HG03103 (cell line): Measurements from ENCODE around the gene LILRB3.
"Not testable (repeated sequence)": the region's sequence is repeated elsewhere in the genome, so short reads cannot be mapped to it uniquely, and the experiment has no call there.

Source experiments
- ATAC-seq: cut with Tn5 transposase; IDR thresholded peaks from one replicate; pipeline ENCODE4 v1.9.1; 2021; ENCODE audit warnings: low read depth; ENCODE audit not compliant: unreplicated experiment

Gene LILRB3

GRCh38 chr19:54222474-54223276, at the start of gene LILRB3:
TSS of gene LILRB3 (minus strand) at chr19:54223007. CDS start at chr19:54222976, 31 bp downstream.
- not testable (repeated sequence) for ATAC-seq

- not testable (repeated sequence) for ATAC-seq
These were observed 49.4 kb upstream of the LILRB3 start for GRCh38 chr19:54272181-54272580.

GRCh38 chr19:54271587-54271986, 48.8 kb upstream of the LILRB3 start:
- ATAC-seq: not testable (repeated sequence)

GRCh38 chr19:54271106-54271505, 48.3 kb upstream of the LILRB3 start:
- no peak for ATAC-seq

- no peak for ATAC-seq
These were observed 46.1 kb upstream of the LILRB3 start for GRCh38 chr19:54268936-54269335.

- ATAC-seq: no peak
These were observed 43.3 kb upstream of the LILRB3 start for GRCh38 chr19:54266133-54266532.

- no peak for ATAC-seq
These were observed 39.7 kb upstream of the LILRB3 start for GRCh38 chr19:54262470-54262869.

GRCh38 chr19:54262066-54262465, 39.3 kb upstream of the LILRB3 start:
- no peak for ATAC-seq

GRCh38 chr19:54257116-54257480, 34.3 kb upstream of the LILRB3 start, which contains the start of gene LILRB5:
TSS of gene LILRB5 (minus strand) at chr19:54257273. CDS start at chr19:54257193, 80 bp downstream.
- no peak for ATAC-seq

- ATAC-seq: no peak
These were observed 33.7 kb upstream of the LILRB3 start for GRCh38 chr19:54256250-54257115.

- no peak for ATAC-seq
These were observed 32.4 kb upstream of the LILRB3 start for GRCh38 chr19:54255105-54255775.

- ATAC-seq: no peak
These were observed 31.5 kb upstream of the LILRB3 start for GRCh38 chr19:54254195-54254906.

GRCh38 chr19:54253331-54254194, 30.8 kb upstream of the LILRB3 start:
- no peak for ATAC-seq

- ATAC-seq: no peak
These were observed 30.0 kb upstream of the LILRB3 start for GRCh38 chr19:54252845-54253244.

- no peak for ATAC-seq
These were observed 29.4 kb upstream of the LILRB3 start for GRCh38 chr19:54252243-54252642.

- no peak for ATAC-seq
These were observed 25.3 kb upstream of the LILRB3 start for GRCh38 chr19:54248016-54248601.

- no peak for ATAC-seq
These were observed 24.5 kb upstream of the LILRB3 start for GRCh38 chr19:54247106-54247930.

GRCh38 chr19:54245936-54246335, 23.1 kb upstream of the LILRB3 start:
- ATAC-seq: no peak
